ENCODE results near the gene MRPS33. TPM values are rescaled to one million over a fixed set of nuclear protein-coding genes. Genes with fewer than 3 reads are reported as not detected.

Gene MRPS33
- total RNA-seq (2021; fragmentation: NEBNext Ultra II Directional; extraction: Animal tissue kit (Norgen Biotek cat#: 25700)): 62.6 and 66.4 TPM in 2 replicates
- polyA plus RNA-seq (2011; rRNA removed): 11.8 and 22.9 TPM in 2 replicates
- polyA plus RNA-seq (2011; cell fraction: cytosol; rRNA removed): 37.4 TPM
- 22.2 TPM for polyA plus RNA-seq (2011; cell fraction: nucleus; rRNA removed)
- polyA plus RNA-seq (2012, experiment 1 of 2): 73.9 to 130 TPM (median 91.0 TPM) in 4 replicates
- 27.8 TPM for polyA plus RNA-seq (2012, experiment 2 of 2)
- 99.0 TPM for polyA plus RNA-seq (2013, experiment 1 of 2)
- polyA plus RNA-seq (2013, experiment 2 of 2): 102 TPM
- 20.6 and 28.8 TPM in 2 replicates for polyA minus RNA-seq (2011; rRNA and poly(A)+ RNA removed)
- polyA minus RNA-seq (2011; cell fraction: cytosol; rRNA and poly(A)+ RNA removed): 11.7 TPM
- 13.3 TPM for polyA minus RNA-seq (2011; cell fraction: nucleus; rRNA and poly(A)+ RNA removed)
- long read RNA-seq, experiment 1, full-length matches to known transcripts: 32 of 57 reads
- long read RNA-seq, experiment 1, partial matches to known transcripts: 24 of 57 reads
- long read RNA-seq, experiment 1, other reads (novel, unspliced or antisense): 1 of 57 reads
- long read RNA-seq, experiment 2, full-length matches to known transcripts: 17 of 19 reads
- long read RNA-seq, experiment 2, partial matches to known transcripts: 1 of 19 reads
- long read RNA-seq, experiment 2, other reads (novel, unspliced or antisense): 1 of 19 reads

- Histone ChIP-seq H2AK5ac (ENCODE audit: low read depth, low read length) (no peak within 1 kb of the TSS), H3K27me3 (replicated peaks in 1 of 4; ENCODE audit: control insufficient read depth in 3 of 4, extremely low read depth in 1 of 4, insufficient read depth in 3 of 4, low read length in 3 of 4) (no peaks in the 10 kb centered on the region), H3K9me3 (ENCODE audit: insufficient read depth in 2 of 2, low read depth in 1 of 2, low read length in 1 of 2) (no peaks in the 10 kb centered on the region), H3K79me2 (ENCODE audit: control insufficient read depth in 1 of 2, insufficient read depth in 2 of 2, low read length in 2 of 2) (peaks cover 0 to 21% of the 10 kb centered on the region in 2 experiments; a peak in 3 of 4 replicates), H3K79me1 (ENCODE audit: low read depth, low read length) (no peaks in the 10 kb centered on the region; the same call in 1 of the 2 replicates), H3K27ac (ENCODE audit: low read depth, low read length) (peak within 1 kb of the TSS; percentile 90), H3K4ac (replicated peaks; ENCODE audit: insufficient read length, low read depth, low read length) (peak within 1 kb of the TSS; percentile 83), H4K5ac (ENCODE audit: insufficient read length, low read depth, low read length) (peak within 1 kb of the TSS; percentile 89), H2BK20ac (ENCODE audit: low read length) (no peak within 1 kb of the TSS), H4K20me1 (replicated peaks in 1 of 2; ENCODE audit: control insufficient read depth in 1 of 2, insufficient read depth in 2 of 2, low read length in 2 of 2) (peaks cover 0 to 1% of the 10 kb centered on the region in 2 experiments), H2BK15ac (ENCODE audit: low read length) (0 out of 2 replicates have a peak within 1 kb of the TSS, but pooled peaks have one; percentile 73), H3K4me3 (ENCODE audit: extremely low read depth in 1 of 4, insufficient read depth in 2 of 4, low read depth in 3 of 4, low read length in 4 of 4) (peak within 1 kb of the TSS; percentile 56 to 90 (median 76)), H3K4me1 (replicated peaks in 1 of 4; ENCODE audit: control insufficient read depth in 3 of 4, insufficient read depth in 4 of 4, low read length in 3 of 4) (no peaks in the 10 kb centered on the region; a peak in 1 of 7 replicates), H3K14ac (ENCODE audit: insufficient read length) (no peak within 1 kb of the TSS), H3K36me3 (ENCODE audit: control insufficient read depth in 2 of 4, insufficient read depth in 4 of 4, low read length in 3 of 4) (peaks cover 0 to 9% (median 4%) of the 10 kb centered on the region in 4 experiments; a peak in 3 of 8 replicates), H2AFZ (ENCODE audit: low read length) (peak within 1 kb of the TSS; percentile 94), H4K8ac (ENCODE audit: extremely low read depth, insufficient read depth, low read length) (peak within 1 kb of the TSS; percentile 83; the same call in 1 of the 2 replicates), H3K9ac (replicated peaks in 1 of 4; ENCODE audit: extremely low read depth in 1 of 4, low read depth in 3 of 4, low read length in 3 of 4) (peak within 1 kb of the TSS; percentile 61 to 92 (median 83)), H3K23ac (ENCODE audit: insufficient read length) (no peak within 1 kb of the TSS), H2BK12ac (ENCODE audit: low read depth, low read length) (peak within 1 kb of the TSS; percentile 94; the same call in 1 of the 2 replicates), H3K4me2 (ENCODE audit: insufficient read depth in 1 of 2, low read depth in 2 of 2, low read length in 2 of 2) (peak within 1 kb of the TSS; percentile 78 to 83), H3K23me2 (ENCODE audit: low read depth, low read length) (no peaks in the 10 kb centered on the region), H3K56ac (replicated peaks; ENCODE audit: insufficient read length, low read depth, low read length) (peak within 1 kb of the TSS; percentile 70), H2BK5ac (ENCODE audit: low read depth, low read length) (peak within 1 kb of the TSS; percentile 97), H2BK120ac (replicated peaks; ENCODE audit: low read depth, low read length) (peak within 1 kb of the TSS; percentile 75), H4K91ac (replicated peaks; ENCODE audit: insufficient read length, low read length) (peak within 1 kb of the TSS; percentile 92), H3K18ac (ENCODE audit: extremely low read depth, low read length) (peak within 1 kb of the TSS; percentile 97)
- peak; percentile 94 to 95 for DNase-seq (ENCODE audit: low read depth in 1 of 2, low spot score in 2 of 2)
- FAIRE-seq: no peak
- ChIA-PET POLR2A (ENCODE audit: partially characterized antibody) (interaction anchor here (0.6 to 3.0 kb wide), 30 partner anchors 9 to 459 kb away, joined by 3 to 19 read pairs (median 3); partner anchors contain the start of gene TMEM178B), CTCF (ENCODE audit: partially characterized antibody) (interaction anchor here (0.6 to 5.1 kb wide), 37 partner anchors 8 to 634 kb away, joined by 3 to 39 read pairs (median 4); no protein-coding TSS in a partner anchor)
- 1% methylated on average over 46 of the region's 47 CpGs; no CpG with 5 or more reads in 1 of the 2 experiments for WGBS, 2 experiments (ENCODE audit: extremely low coverage in 1 of 2, insufficient coverage in 1 of 2, insufficient read length in 1 of 2, insufficient replicate concordance in 2 of 2, low coverage in 1 of 2, low lambda C conversion rate in 2 of 2, missing lambda C conversion rate in 1 of 2)
- TF ChIP-seq E2F6 (IDR thresholded peaks at IDR 0.05) (no peak; the same call in 1 of the 2 replicates), CBX8 (IDR thresholded peaks at IDR 0.05; ENCODE audit: borderline replicate concordance, low read depth, low read length) (no peak), CBX5 (IDR thresholded peaks at IDR 0.05; ENCODE audit: low read depth, low read length) (no peak), SAP30 (IDR thresholded peaks at IDR 0.05; ENCODE audit: insufficient read depth, insufficient replicate concordance, low read length) (peak; percentile 48), NRF1 (IDR thresholded peaks at IDR 0.05; ENCODE audit: low read depth, low read length) (peak; percentile 71), SP1 (IDR thresholded peaks at IDR 0.05; ENCODE audit: low read depth, low read length) (0 out of 2 replicates have a peak, but pooled peaks have one; percentile 65), CEBPB (IDR thresholded peaks at IDR 0.05; ENCODE audit: low read depth, low read length) (no peak)
These were observed at the start of gene MRPS33 for GRCh38 chr7:141014524-141015395. MRPS33 (minus strand) TSS chr7:141014952; CDS start chr7:141010633, 4,319 bp downstream.

Data from H1 (cell line).